Measurements from ENCODE around the gene SCPEP1.

Gene SCPEP1

DNA sequence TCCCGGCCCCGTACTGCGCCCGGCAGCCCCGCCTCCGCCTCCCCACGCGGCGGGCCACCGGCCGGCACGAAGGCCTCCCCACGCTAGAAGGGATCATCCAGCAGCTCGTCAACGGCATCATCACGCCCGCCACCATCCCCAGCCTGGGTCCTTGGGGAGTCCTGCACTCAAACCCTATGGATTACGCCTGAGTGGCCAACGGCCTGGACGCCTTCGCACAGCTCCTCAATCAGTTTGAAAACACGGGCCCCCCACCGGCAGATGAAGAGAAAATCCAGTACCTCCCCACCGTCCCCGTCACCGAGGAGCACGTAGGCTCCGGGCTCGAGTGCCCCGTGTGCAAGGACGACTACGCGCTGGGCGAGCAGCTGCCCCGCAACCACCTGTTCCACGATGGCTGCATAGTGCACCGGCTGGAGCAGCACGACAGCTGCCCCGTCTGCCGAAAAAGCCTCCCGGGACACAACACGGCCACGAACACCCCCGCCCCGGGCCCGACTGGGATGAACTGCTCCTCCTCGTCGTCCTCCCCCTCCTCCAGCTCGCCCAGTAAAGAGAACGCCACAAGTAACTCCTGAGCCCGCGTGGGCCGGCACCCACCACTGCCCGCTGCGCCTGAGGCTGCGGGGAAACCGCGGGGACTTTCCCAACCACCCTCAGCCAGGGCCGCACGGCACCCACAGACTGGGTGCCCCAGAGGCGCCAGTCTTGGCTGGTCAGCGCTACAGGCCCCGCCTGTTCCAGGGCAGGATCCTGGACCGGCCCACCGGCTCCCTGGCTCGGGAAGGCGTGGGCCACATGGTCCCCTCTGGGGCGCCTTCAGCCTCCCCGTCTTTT lies 68.2 kb downstream of the SCPEP1 start:
- TF ChIP-seq TAF1 (IDR thresholded peaks at IDR 0.05; ENCODE audit: borderline replicate concordance, insufficient read depth, low read length) (no peak), POLR2AphosphoS5 (IDR thresholded peaks at IDR 0.05; ENCODE audit: low read depth, low read length) (no peak), FOXP2 (optimal IDR thresholded peaks at IDR 0.05; ENCODE audit: borderline replicate concordance, extremely low read depth, extremely low read length, insufficient read depth) (no peak), SIN3A (IDR thresholded peaks at IDR 0.05; ENCODE audit: borderline replicate concordance, insufficient read depth, low read length) (no peak)

DNA sequence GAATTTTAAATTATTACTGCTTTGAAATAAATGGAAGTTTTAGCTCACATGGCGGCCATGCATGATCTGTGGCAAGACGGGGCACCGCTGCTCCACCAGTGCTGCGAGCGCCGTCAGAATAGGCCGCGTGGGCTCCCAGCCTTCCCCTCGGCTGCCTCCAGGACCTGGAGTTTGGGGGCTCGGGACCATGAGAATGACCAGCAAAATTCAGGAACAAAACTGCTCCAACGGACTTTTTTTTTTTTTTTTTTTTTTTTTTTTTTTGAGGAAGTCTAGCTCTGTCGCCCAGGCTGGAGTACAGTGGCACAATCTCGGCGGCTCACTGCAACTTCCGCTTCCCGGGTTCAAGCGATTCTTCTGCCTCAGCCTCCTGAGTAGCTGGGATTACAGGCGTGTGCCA lies 68.8 kb downstream of the SCPEP1 start:
- TF ChIP-seq FOXP2 (optimal IDR thresholded peaks at IDR 0.05; ENCODE audit: borderline replicate concordance, extremely low read depth, extremely low read length, insufficient read depth) (no peak), POLR2AphosphoS5 (IDR thresholded peaks at IDR 0.05; ENCODE audit: low read depth, low read length) (no peak), SIN3A (IDR thresholded peaks at IDR 0.05; ENCODE audit: borderline replicate concordance, insufficient read depth, low read length) (no peak), TAF1 (IDR thresholded peaks at IDR 0.05; ENCODE audit: borderline replicate concordance, insufficient read depth, low read length) (no peak)
- TF ChIP-seq, protein P1, sequence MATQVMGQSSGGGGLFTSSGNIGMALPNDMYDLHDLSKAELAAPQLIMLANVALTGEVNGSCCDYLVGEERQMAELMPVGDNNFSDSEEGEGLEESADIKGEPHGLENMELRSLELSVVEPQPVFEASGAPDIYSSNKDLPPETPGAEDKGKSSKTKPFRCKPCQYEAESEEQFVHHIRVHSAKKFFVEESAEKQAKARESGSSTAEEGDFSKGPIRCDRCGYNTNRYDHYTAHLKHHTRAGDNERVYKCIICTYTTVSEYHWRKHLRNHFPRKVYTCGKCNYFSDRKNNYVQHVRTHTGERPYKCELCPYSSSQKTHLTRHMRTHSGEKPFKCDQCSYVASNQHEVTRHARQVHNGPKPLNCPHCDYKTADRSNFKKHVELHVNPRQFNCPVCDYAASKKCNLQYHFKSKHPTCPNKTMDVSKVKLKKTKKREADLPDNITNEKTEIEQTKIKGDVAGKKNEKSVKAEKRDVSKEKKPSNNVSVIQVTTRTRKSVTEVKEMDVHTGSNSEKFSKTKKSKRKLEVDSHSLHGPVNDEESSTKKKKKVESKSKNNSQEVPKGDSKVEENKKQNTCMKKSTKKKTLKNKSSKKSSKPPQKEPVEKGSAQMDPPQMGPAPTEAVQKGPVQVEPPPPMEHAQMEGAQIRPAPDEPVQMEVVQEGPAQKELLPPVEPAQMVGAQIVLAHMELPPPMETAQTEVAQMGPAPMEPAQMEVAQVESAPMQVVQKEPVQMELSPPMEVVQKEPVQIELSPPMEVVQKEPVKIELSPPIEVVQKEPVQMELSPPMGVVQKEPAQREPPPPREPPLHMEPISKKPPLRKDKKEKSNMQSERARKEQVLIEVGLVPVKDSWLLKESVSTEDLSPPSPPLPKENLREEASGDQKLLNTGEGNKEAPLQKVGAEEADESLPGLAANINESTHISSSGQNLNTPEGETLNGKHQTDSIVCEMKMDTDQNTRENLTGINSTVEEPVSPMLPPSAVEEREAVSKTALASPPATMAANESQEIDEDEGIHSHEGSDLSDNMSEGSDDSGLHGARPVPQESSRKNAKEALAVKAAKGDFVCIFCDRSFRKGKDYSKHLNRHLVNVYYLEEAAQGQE (IDR thresholded peaks at IDR 0.05; ENCODE audit: insufficient read depth in 1 of 2, low read depth in 2 of 2, low read length in 2 of 2), result no peak

DNA sequence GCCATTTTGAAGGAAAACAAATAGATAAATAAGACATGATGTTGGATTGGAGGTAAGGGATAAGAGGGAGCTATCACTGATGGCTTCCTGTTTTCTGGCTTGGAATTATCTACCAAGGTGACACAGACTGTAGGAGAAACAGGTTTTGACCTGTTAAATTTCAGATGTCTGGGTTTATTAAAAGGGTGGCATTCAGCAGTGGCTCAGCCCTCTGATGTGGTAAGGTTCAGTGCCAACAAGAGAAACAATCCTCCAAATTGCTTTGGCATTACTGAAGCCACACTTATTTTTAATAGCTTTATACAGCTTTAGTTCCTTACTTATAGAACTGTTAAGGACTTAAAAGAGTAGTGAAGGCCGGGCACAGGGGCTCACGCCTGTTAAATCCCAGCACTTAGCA lies 70.2 kb downstream of the SCPEP1 start:
- TF ChIP-seq SIN3A (IDR thresholded peaks at IDR 0.05; ENCODE audit: borderline replicate concordance, insufficient read depth, low read length) (no peak), TAF1 (IDR thresholded peaks at IDR 0.05; ENCODE audit: borderline replicate concordance, insufficient read depth, low read length) (no peak), FOXP2 (optimal IDR thresholded peaks at IDR 0.05; ENCODE audit: borderline replicate concordance, extremely low read depth, extremely low read length, insufficient read depth) (no peak), POLR2AphosphoS5 (IDR thresholded peaks at IDR 0.05; ENCODE audit: low read depth, low read length) (no peak)
- TF ChIP-seq, protein P1 (IDR thresholded peaks at IDR 0.05; ENCODE audit: insufficient read depth in 1 of 2, low read depth in 2 of 2, low read length in 2 of 2), result no peak

DNA sequence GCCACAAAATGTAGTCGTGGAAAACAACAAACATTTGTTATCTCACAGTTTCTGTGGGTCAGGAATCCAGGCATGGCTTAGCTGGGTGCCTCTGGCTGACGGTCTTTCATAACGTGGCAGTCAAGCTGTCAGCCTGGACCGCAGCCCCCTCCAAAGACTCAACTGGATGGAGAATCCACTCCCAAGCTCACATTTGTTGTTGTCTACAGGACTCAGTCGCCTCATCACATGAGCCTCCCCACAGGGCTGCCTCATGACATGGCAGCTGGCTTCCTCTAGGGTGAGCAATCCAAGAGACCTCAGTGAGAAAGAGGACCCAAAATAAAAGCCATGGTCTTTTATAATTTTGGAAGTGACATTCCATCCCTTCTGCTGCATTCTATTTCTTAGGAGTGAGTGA lies 72.4 kb downstream of the SCPEP1 start:
- no peak for TF ChIP-seq POLR2AphosphoS5 (IDR thresholded peaks at IDR 0.05; ENCODE audit: low read depth, low read length)

DNA sequence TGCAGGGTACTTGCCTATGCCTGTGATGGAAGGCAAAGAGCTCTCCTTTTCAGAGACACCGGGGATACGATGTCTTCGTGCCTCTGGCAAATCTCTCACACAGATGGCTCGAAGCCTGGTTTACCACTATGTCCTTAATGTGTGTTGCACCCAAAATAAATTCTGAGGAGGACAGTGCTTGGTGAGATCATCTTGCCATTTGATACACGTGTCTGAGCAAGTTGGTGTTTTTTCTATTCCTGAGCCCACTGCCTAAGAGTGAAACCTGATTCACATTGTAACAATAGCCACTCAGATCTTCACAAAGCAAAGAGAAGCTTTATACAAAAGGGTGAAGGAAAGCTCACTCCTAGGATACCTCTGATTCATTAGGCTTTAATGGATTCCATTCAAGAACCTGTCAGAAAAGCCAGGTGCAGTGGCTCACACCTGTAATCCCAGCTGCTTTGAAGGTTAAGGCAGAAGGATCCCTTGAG lies 74.0 kb downstream of the SCPEP1 start:
- TF ChIP-seq FOXP2 (optimal IDR thresholded peaks at IDR 0.05; ENCODE audit: borderline replicate concordance, extremely low read depth, extremely low read length, insufficient read depth), result no peak
- TF ChIP-seq, protein P1 (IDR thresholded peaks at IDR 0.05; ENCODE audit: insufficient read depth in 1 of 2, low read depth in 2 of 2, low read length in 2 of 2), result no peak
- no peak for TF ChIP-seq SIN3A (IDR thresholded peaks at IDR 0.05; ENCODE audit: borderline replicate concordance, insufficient read depth, low read length)
- no peak for TF ChIP-seq POLR2AphosphoS5 (IDR thresholded peaks at IDR 0.05; ENCODE audit: low read depth, low read length)
- TF ChIP-seq TAF1 (IDR thresholded peaks at IDR 0.05; ENCODE audit: borderline replicate concordance, insufficient read depth, low read length), result no peak

All from PFSK-1 (cell line).